ENCODE results near the gene STOX2. TPM values are rescaled to one million over a fixed set of nuclear protein-coding genes. Genes with fewer than 3 reads are reported as not detected.

STOX2 gene
- total and polyA plus RNA-seq, 10 of the 15 experiments (the other 5 are each of a cell fraction or from before 2014, with no cell fraction given), result 0.01 to 1.2 (median 0.18) TPM; not detected in 4

DNA sequence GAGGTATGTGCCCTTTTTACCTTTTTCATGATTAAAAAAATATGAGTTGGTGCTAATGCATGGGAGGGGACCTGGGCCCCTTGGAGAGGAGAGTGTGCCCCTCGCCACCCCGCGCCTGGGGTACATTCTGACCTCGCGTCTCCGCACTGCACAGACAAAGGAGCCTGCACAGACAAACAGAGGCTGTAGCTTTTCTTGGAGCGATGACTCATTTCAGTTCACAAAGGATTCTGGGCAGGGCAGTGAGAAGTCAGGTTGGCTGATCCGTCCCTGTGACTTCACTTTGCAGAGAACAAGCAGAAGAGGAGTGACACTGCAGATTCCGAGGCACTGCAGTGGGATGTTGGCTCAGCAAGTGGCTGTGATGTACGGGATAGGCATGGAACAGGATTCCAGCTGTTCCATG, 82.9 kb downstream of the STOX2 start:
- Histone ChIP-seq H4K20me1 (ENCODE audit: control insufficient read depth, insufficient read depth) (no peaks in the 10 kb centered on the region), H3K4me2 (ENCODE audit: control insufficient read depth, insufficient read depth) (no peak overlapping the region), H3K4me1 (ENCODE audit: control insufficient read depth, insufficient read depth, low read length) (no peaks in the 10 kb centered on the region), H3K27ac (ENCODE audit: control insufficient read depth, insufficient read depth) (no peak overlapping the region), H3K79me2 (ENCODE audit: control insufficient read depth, insufficient read depth, low read length) (no peaks in the 10 kb centered on the region), H3K4me3 (no peak overlapping the region), H2AFZ (ENCODE audit: control insufficient read depth, low read depth, low read length) (no peak overlapping the region), H3K9ac (ENCODE audit: control insufficient read depth, insufficient read depth, low read length) (no peak overlapping the region), H3K9me3 (replicated peaks; ENCODE audit: control insufficient read depth, insufficient read depth, low read length) (no peaks in the 10 kb centered on the region), H3K36me3 (ENCODE audit: control insufficient read depth in 2 of 2, insufficient read depth in 2 of 2, low read length in 1 of 2) (no peaks in the 10 kb centered on the region), H3K27me3 (replicated peaks in 1 of 2; ENCODE audit: control insufficient read depth in 2 of 2, insufficient read depth in 2 of 2, low read length in 1 of 2) (no peaks in the 10 kb centered on the region; a peak in 1 of 4 replicates)
- intact Hi-C loops (cut with micrococcal nuclease; ENCODE audit: unreplicated experiment), result no loop called here
- ChIA-PET CTCF (no interaction called here), RAD21 (ENCODE audit: unreplicated experiment) (no interaction called here), SMC1A (ENCODE audit: uncharacterized antibody, unreplicated experiment) (no interaction called here), POLR2A (no interaction called here)
- no peak for ATAC-seq
- TF ChIP-seq, protein P1, sequence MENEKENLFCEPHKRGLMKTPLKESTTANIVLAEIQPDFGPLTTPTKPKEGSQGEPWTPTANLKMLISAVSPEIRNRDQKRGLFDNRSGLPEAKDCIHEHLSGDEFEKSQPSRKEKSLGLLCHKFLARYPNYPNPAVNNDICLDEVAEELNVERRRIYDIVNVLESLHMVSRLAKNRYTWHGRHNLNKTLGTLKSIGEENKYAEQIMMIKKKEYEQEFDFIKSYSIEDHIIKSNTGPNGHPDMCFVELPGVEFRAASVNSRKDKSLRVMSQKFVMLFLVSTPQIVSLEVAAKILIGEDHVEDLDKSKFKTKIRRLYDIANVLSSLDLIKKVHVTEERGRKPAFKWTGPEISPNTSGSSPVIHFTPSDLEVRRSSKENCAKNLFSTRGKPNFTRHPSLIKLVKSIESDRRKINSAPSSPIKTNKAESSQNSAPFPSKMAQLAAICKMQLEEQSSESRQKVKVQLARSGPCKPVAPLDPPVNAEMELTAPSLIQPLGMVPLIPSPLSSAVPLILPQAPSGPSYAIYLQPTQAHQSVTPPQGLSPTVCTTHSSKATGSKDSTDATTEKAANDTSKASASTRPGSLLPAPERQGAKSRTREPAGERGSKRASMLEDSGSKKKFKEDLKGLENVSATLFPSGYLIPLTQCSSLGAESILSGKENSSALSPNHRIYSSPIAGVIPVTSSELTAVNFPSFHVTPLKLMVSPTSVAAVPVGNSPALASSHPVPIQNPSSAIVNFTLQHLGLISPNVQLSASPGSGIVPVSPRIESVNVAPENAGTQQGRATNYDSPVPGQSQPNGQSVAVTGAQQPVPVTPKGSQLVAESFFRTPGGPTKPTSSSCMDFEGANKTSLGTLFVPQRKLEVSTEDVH (IDR thresholded peaks at IDR 0.05; ENCODE audit: low read depth, partially characterized antibody), result no peak
- TF ChIP-seq JUNB (IDR thresholded peaks at IDR 0.05) (no peak), CREB1 (IDR thresholded peaks at IDR 0.05; ENCODE audit: low read depth) (no peak), GABPA (IDR thresholded peaks at IDR 0.05; ENCODE audit: low read depth) (no peak), SRF (IDR thresholded peaks at IDR 0.05; ENCODE audit: low read depth in 2 of 2, low read length in 2 of 2) (no peak), SMAD5 (IDR thresholded peaks at IDR 0.05; ENCODE audit: low read depth) (no peak), CBFB (IDR thresholded peaks at IDR 0.05; ENCODE audit: low read depth) (no peak), CBX3 (IDR thresholded peaks at IDR 0.05; ENCODE audit: borderline replicate concordance, low read depth) (no peak)
- TF ChIP-seq, protein P2, sequence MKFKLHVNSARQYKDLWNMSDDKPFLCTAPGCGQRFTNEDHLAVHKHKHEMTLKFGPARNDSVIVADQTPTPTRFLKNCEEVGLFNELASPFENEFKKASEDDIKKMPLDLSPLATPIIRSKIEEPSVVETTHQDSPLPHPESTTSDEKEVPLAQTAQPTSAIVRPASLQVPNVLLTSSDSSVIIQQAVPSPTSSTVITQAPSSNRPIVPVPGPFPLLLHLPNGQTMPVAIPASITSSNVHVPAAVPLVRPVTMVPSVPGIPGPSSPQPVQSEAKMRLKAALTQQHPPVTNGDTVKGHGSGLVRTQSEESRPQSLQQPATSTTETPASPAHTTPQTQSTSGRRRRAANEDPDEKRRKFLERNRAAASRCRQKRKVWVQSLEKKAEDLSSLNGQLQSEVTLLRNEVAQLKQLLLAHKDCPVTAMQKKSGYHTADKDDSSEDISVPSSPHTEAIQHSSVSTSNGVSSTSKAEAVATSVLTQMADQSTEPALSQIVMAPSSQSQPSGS (IDR thresholded peaks at IDR 0.05; ENCODE audit: low read length), result no peak
- in situ Hi-C loops (cut with MboI), result no loop called here
- no peak for FAIRE-seq
- no peak for DNase-seq (ENCODE audit: low read depth, low spot score)
- WGBS (ENCODE audit: insufficient coverage, insufficient replicate concordance, low lambda C conversion rate, missing lambda C conversion rate), result 58% methylated on average over 10 of the region's 10 CpGs
- no TSS peak for BruUV-seq (replicated peaks)

All from GM12878 (cell line).